GM12891 (cell line): ENCODE results near the gene TEX19.

Experiments used
- PAX5 ChIP-seq: IDR thresholded peaks from 2 replicates; pipeline ENCODE4 v1.6.1; 2011; ENCODE audit warnings: low read length, moderate library complexity, mild to moderate bottlenecking; ENCODE audit not compliant: insufficient read depth, severe bottlenecking
- POLR2A ChIP-seq: IDR thresholded peaks from 2 replicates; pipeline ENCODE4 v1.6.1; 2011; ENCODE audit warnings: low read depth, low read length, control low read depth
- POLR2AphosphoS5 ChIP-seq: IDR thresholded peaks from 2 replicates; pipeline ENCODE4 v1.6.1; 2011; ENCODE audit warnings: low read depth, low read length, control low read depth
- POU2F2 ChIP-seq: IDR thresholded peaks from 2 replicates; pipeline ENCODE4 v1.6.1; 2011; ENCODE audit warnings: low read depth, mild to moderate bottlenecking, control low read depth, low read length, moderate library complexity
- SPI1 ChIP-seq: IDR thresholded peaks from 2 replicates; pipeline ENCODE4 v1.6.1; 2011; ENCODE audit warnings: low read depth, low read length, control low read depth
- TAF1 ChIP-seq: IDR thresholded peaks from 2 replicates; pipeline ENCODE4 v1.6.1; 2011; ENCODE audit warnings: low read depth, low read length, control low read depth

DNA sequence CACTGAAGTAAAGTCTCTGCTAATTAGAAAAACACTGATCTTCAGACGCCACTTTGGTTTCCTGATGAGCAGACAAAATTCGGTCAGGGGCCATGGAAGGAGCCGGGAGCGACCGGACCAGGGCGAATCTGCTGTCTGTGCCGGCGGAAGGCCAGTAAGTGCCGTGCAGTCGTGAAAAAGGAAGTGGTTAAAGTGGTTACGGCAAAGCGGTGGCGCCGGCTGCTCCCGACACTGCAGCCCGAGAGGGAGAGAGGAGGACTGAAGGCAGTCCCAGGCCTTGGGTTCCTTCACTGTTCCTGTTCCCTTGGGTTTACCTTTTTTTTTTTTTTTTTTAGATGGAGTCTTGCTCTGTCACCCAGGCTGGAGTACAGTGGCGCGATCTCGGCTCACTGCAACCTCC lies 41.8 kb downstream of the TEX19 start:
- no peak for TF ChIP-seq POLR2A
- no peak for TF ChIP-seq POLR2AphosphoS5
- TF ChIP-seq TAF1: no peak
- TF ChIP-seq SPI1: peak; percentile 90
- TF ChIP-seq PAX5: no peak
- TF ChIP-seq POU2F2: no peak
